NCI-H2171 (cell line): ENCODE data around the gene GPRIN1.

ENCODE experiments used
- DNase-seq: peaks from one replicate; lab custom pipeline; 2025; lab: John Stamatoyannopoulos, UW

The GPRIN1 gene

DNA sequence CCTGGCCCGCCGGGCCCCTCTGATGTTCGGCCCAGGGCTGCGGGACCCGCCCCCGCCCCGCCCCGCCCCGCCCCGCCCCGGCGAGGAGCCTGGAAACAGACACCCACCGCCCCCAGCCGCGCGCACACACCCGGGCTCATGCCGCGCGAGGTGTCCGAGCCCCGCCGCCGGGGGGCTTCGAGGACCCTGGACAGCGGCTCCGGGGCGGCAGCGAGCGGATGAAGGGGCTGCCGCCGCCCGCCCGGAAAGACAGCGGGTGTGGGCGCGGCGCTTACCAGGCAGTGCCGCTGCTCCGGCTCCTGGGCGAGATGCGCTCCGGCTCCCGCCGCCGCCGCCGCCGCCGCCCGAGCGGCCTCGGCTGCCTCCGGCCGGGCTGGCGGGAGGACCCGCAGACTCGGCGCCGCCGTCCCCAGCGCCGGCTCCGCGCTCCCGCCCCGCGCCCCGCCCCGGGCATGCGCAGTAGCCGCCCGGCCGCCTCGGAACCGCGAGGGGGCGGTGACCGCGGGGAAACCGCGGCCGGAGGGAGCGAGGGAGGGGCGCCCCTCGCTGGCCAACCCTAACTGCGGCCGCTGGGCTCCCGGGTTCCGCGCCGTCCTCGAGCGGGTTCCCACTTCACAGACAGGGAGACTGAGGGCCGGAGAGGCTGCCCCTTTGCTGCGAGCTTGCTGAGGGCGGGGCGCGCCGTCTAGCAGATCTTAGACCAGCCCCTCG is at the start of gene GPRIN1:
Gene GPRIN1, minus strand, starts transcription at position 433 of the 711 bp plus-strand sequence. CDS start 10,322 bp downstream, outside the sequence.
- DNase-seq = peak; percentile 20

DNA sequence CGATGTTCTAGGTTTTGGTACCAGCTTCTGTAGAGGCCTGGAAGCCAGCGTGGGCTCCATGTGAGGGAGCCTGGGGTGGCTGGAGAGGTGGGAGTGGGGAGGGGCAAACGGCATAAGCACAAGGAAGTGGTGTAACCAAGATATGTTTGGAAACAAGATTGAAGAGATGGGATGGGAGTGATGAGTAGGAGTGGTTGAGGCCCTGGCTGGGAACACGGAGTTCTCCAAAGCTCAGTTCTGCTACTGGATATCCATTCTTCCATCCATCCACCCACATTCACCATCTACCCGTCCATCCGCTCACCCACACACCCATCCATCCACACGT is 49.5 kb upstream of the GPRIN1 start:
- no peak for DNase-seq

DNA sequence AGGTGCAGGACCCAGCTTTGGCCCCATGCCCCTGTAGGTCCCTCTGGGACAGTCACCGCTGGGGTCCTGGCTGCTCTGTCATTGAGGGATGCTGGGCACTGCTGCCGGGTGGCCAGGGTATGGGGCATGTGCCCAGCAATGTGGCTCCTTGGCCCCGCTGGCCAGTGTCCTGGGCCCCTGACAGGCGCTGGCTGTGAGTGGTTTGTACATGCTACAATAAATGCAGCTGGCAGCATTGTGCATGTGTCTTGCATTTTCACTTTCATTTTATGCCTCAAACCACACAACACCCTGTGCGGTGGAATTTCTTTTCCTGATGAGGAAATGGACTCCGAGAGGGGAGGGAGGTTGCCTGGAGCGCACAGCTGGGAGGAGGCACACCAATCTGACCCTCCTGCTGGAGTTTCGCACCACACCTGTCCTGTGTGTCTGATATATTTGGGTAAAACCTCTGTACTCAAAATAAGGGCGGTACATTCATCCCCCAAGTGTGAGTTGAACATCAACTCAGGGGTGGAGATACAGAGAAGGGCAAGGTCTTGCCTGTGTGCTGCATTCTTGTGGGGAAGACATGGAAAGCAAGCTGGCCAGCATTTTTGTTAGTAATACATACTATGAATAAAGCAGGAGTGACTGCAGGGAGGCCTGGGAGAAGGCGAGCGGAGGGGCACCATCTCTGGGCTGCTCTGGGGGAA is 49.0 kb upstream of the GPRIN1 start:
- DNase-seq = no peak

DNA sequence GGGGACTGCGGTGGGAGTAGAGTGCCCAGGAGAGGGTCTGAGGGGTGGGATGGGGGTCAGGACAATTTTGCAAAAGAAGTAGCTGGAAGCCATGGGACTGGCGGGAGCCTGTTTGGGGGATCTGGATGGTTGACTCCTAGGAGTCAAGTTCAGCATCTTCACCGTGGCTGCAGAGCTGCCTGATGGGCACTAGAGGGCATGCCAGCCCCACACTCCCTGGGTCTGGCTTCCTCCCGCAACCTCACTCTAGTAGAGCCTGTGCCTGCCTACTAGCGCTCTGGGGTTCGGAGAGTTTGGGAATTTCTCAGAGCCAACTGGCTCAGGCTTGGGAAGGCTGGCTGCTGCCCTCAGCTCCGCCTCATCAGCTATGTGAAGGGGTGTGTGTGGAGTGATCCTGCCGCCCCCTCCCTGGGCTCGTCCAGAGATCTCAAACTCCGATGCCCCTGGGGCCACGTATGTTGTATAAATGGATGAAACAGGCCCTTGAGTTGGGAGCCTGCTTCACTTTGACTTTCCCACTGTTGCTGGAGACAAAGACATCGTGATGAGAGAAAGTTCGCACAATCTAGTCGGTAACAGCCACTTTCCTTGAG is 48.1 kb upstream of the GPRIN1 start:
- DNase-seq = peak; percentile 36

DNA sequence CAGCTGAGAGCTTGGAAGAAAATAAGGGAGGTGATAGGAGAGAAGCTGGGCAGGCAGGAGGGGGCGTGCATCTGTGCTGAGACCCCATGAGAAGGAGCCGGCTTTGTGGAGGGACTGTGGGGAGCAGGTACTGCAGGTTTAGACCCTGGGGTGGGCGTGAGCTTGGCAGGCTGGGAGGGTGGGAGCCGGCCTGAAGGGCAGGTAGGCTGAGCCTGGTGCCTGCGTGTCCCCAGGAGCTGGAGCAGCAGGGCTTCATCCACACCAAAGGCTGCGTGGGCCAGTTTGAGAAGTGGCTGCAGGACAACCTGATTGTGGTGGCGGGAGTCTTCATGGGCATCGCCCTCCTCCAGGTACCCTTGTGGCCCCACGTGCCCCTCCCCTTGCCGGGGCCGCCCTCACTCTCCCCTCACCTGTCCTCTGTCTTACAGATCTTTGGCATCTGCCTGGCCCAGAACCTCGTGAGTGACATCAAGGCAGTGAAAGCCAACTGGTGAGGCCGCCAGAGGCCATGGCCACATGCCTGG is 46.6 kb upstream of the GPRIN1 start:
- DNase-seq = no peak

DNA sequence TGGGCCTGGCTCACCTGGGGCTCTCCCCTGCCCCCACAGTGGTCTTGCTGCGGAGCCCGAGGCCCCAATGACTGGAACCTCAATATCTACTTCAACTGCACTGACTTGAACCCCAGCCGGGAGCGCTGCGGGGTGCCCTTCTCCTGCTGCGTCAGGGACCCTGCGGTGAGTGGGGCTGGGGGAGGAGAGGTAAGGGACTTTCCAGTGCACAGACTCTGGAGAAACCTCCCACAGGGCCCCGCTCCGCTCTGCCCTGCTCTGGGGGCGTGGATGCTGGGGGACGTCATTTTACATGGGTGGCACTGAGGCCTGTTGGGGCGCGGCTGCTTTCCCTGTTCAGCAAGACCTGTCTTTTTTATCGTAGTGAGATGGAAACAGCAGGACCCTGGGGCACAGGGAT is 44.9 kb upstream of the GPRIN1 start:
- no peak for DNase-seq

DNA sequence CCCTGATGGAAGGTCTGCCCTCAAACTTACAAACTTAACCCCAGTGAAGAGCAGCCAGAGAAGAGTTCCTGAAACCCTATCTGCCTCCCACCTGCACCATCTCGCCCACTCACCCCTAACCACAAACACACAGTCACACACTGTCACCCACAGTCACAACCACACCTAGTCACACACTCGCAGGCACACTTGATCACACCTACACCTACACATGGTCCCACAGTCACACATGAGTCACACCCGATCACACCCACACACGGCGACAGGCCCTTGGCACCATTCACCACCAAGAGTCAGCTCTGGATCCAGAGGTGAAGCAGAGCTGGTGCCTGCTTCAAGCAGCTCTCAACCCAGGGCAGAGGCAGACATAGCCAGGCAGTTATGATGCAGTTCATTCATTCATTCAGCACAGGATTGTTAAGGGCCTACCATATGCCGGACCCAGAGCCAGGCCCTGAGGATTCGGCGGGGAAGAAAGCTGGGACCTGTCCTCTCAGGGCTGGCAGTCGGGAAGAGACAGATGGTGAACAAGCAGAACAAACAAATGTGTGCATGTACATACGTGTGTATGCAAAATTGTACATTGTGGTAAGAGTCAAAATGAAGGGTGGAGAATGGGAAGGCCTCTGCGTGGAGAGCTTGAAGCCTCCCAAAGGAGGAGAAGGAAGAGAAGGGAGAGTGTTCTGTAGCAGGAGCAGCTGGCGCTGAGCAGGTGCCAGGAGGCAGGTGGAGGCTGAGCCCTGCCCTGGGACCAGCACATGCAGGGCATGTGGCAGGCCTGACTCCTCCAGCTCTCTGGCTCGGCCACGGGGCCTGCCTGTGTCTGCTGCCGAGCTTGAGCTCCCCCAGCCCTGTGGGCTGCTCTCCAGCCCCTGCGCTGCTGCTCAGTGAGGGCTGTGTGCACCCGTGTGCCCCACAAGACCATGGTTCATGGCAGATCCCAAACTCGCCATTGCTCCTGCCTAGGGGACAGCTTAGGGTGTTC is 43.7 kb upstream of the GPRIN1 start:
- DNase-seq = peak; percentile 22

DNA sequence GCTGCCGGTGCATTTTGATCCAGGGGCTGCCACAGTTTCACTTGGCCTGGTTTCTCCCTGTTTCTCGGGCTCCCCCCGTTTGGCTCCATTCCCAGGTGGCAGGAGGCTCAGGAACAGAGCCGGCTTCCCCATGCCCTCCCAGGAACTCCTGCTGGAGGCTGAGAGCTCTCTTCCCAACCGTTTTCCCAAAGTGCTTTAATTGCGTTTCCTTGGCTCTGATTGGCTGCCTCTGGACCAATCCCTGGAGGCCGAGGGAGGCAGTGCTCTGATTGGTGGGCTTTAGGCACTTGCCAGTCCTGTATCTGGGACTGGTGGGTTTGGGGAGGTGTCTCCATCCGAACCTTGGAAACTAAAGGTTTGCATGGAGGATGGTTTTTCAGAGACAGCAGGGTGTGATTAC is 42.2 kb upstream of the GPRIN1 start:
- DNase-seq = peak; percentile 57

DNA sequence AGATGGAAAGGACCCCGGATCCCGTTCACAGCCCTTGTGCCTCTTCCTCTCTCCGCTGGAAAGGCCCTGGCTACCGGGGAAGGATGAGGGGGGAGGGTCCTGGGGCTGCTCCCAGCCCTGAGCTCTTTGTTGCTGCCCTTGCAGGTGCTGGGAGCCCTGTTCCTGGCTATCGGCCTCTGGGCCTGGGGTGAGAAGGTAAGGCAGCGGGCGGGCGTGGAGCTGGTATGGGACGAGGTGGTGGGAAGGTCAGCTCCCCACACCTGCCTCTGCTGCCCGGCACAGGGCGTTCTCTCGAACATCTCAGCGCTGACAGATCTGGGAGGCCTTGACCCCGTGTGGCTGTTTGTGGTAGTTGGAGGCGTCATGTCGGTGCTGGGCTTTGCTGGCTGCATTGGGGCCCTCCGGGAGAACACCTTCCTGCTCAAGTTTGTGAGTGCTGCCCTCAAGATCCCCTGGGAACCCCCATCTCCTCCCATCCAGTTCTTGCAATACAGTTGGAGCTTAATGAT is 41.6 kb upstream of the GPRIN1 start:
- no peak for DNase-seq

DNA sequence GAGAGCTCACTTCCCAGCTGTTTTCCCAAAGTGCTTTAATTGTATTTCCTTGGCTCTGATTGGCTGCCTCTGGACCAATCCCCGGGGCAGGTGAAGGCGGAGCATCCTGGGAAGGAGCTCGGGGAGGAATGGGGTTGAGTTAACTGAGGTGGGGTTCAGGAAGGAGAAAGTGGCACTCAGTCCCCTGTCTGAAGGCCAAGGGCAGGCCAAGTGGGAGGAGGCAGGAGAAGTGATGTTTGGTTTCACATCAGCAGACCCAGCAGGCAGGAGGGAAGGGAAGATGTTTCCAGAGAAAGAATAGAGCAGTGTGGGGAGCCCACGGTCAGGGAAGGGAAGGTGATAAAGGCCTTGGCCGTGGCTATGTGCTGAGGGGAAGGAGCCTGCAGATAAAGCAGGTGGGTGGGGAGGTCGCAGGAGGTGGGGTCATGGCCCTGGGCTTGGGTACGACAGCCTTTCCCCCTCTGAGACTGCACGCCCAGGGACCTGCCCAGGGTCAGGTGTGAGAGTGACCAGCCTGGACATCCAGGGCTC is 40.5 kb upstream of the GPRIN1 start:
- DNase-seq = no peak

DNA sequence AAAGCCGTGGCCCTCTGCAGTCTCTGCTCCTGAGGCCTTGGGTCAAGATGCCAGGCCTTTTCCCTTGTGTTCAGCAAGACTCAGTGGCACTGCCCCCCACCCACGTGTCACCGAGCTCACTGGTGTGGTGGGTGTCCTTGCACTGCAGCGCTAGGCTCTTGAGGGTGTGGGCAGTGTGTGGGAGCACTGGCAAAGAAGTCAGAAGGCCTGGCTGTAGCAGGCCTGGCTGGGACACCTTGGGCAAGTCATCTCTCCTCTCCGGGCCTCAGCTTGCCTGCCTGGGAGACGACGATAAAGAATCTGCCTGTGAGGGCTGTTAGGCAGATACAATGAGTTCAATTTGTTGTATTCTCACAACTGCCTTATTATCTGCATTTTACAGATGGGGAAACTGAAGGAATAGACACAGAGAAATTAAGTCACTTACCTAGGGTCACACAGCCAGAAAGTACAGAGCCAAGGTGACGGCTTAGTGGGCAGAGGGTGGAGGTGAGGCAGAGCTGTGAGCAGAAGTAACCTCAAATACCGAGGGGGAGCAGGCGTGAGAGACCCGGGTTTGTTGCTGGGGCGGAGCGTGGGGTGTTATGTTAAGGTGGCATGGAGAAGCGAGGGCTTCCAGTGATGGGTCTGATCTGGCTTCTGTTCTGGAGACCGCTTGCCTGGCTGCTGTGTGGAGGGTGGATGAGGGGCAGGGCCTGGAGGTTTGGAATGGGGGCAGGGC is 38.7 kb upstream of the GPRIN1 start:
- no peak for DNase-seq

DNA sequence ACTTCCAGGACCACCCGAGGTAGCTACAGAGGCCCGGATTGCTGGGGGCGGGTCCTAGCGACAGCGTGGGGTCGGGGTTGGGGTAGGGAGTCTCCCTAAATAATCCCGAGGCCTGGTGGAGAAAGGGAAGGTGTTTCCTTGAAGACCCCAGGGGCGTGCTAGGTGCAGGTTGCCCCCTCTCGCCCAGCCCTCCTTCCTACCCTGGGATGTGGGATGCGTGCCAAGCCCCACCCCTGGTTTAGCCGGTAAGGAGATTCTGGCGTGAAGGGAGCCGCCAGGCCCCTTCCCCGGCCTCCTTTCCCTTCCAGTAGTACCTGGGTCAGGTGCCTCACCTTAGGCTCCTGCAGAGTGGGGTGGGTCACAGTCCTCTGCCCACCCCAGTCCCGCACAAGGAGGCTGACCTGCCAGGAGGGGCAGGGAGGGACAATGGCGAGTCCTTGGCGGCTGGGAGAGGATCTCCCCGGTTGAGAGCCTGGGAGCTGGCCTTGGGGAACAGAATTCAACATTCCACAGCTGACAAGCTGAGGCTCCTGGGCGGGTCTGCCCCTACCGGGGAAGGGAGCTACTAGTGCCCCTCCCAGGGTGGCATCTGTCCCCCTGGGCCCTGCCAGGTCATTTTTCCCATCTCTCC is 38.0 kb upstream of the GPRIN1 start:
- no peak for DNase-seq

DNA sequence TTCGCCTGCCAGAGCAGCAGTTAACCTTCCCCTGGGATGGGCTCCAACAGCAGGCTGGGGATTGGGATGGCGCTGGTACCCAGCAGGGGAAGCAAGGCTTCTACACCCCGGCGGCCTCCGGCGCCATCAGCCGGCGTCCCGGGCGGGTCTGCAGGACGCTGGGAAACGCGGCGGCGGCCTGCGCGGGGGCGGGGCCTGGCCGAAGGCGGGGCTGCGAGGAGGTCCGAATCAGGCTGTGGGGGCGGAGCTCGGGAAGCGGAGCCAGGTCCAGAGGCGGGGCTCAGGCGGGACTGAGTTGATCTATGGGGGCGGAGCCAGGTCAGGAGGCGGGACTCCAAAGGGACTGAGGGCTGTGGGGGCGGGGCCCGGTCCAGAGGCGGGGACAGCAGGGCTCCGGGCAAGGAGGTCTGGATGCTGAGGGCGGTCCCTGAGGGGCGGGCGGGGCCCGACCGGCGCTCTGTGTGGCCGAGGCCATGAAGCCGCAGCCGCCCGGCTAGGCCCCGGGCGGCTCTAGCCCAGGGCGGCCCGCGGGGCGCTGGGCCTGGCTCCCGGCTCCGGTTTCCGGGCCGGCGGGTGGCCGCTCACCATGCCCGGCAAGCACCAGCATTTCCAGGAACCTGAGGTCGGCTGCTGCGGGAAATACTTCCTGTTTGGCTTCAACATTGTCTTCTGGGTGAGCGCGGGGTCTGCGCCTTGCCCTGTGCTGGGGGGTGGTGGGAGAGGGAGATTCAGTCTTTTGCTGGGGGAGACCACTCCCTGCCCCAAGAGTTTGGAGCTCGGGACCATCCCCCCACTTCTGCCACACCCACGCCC is 37.3 kb upstream of the GPRIN1 start, which contains the start of gene TSPAN17:
Gene TSPAN17, plus strand, starts transcription at position 455 of the 813 bp plus-strand sequence. Its CDS starts 132 bp downstream, at position 587.
- peak; percentile 96 for DNase-seq

DNA sequence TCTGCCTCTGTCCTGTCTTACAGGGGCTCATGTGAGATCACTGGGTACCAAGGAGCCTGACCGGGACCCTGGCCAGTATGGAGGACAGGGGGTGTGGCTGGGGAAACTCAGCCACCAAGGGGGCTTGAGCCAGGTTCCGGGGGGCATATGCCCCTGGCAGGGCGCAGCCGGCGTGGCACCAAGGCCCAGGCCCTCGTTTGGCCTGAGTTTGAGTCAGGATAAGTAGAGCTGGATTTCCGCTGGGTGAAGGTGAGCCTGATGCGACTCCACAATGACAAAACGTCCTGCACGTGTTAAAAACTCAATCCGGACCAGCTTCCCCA is 36.7 kb upstream of the GPRIN1 start:
- DNase-seq = no peak

DNA sequence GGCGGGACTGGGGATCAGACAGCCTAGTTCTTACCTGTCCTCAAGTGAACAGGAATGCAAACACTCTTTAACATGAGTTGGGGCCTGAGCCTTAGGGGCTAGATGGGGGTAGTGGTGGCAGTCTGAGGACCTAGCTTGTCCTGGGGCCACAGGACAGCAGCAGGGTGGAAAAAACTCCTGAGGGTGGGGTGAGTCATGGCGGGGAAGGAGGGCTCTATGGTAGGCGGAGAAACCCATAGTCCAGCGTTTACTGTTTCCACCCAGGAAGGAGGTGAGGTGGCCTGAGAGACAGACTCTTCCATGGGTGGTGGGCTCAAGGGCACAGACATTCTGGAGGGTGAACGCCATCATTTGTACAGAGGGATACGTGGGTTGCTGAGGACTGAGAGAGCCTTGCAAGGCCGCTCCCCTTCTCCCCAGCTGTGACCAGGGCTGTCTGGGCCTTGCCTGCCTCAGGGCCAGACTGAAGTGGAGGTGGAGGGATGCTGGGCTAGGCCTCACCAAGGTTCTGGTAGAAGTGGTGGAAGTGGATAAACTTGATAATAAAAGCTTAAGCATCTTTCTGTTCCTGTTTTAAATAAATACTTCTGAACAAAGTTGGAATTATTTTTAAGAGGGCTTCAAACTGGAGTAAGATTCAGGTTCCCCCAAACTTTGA is 36.2 kb upstream of the GPRIN1 start:
- DNase-seq = no peak

DNA sequence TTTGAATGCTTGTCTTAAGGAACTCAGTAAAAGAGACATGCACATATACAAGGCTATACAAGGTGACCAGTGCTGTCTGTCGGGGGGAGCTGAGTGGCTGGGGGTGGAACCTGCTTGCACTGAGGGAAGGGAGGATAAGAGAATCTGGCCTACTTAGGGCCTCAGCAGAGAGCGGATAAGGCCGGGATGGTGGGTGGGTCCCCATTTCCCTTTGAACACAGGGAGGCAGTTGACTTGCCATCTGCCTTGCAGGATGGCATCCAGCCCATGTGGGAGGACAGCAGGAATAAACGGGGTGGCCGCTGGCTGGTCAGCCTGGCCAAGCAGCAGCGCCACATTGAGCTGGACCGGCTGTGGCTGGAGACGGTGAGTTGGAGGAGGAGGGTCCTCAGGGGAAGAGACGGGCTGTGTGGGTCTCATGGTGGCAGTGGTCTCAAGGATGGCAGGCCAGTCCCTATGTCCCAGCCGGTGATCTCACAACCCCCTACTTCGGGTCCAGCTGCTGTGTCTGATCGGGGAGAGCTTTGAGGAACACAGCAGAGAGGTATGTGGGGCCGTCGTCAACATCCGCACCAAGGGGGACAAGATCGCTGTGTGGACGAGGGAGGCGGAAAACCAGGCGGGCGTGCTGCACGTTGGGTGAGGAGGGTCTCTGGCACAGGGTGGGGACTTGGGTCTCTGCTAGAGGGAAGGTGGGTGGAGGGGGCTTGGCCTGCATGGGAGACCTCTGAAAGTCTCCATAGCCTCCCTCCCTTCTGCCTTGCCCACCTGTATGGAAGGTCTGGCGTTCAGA is 35.1 kb upstream of the GPRIN1 start:
- DNase-seq = no peak

DNA sequence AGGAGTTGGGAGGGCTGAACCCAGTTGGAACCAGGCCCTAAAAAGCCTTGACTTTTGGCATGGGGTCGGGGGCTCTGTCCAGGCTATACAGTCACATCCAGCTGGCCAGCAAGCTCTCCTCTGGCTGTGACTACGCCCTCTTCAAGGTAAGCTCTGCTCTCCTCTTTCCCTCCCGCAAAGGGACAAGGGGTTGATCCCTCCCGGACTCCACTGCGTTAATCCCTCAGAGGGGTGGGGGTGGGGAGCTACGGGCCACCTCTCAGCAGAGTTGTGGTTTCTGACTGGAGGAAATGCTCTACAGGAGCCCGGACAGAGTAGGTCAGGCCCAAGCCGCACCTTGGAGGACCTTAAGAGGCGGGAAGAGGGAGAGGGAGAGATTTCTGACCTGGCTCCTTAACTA is 34.3 kb upstream of the GPRIN1 start:
- no peak for DNase-seq
